Measurements from ENCODE around the gene TYK2. TPM values are rescaled to one million over a fixed set of nuclear protein-coding genes. Genes with fewer than 3 reads are reported as not detected.
A peak's percentile ranks its signal among the peaks of the same experiment; 100 is the strongest.

The TYK2 gene
- total and polyA plus RNA-seq, 2 experiments from 2014 or later = 60.4 to 85.5 TPM

- Histone ChIP-seq H4K20me1 (ENCODE audit: insufficient read depth) (no peaks in the 10 kb centered on the region), H3K27me3 (replicated peaks; ENCODE audit: insufficient read depth) (peaks cover 20% of the 10 kb centered on the region), H3F3A (ENCODE audit: insufficient read depth) (peaks cover 10% of the 10 kb centered on the region; the same call in 1 of the 2 replicates), H2AFZ (no peak overlapping the region), H3K27ac (no peak overlapping the region), H3K36me3 (ENCODE audit: low read depth) (no peaks in the 10 kb centered on the region), H3K9me3 (ENCODE audit: low read depth) (no peaks in the 10 kb centered on the region), H3K4me3 (no peak overlapping the region), H3K79me2 (ENCODE audit: insufficient read depth) (no peaks in the 10 kb centered on the region), H3K4me1 (ENCODE audit: insufficient read depth) (peaks cover 7% of the 10 kb centered on the region; the same call in 1 of the 2 replicates), H3K9me2 (ENCODE audit: insufficient read depth) (no peaks in the 10 kb centered on the region), H3K4me2 (ENCODE audit: unreplicated experiment) (no peak overlapping the region), H3K9ac (no peak overlapping the region)
- in situ Hi-C loops (cut with MboI) = no loop called here
- TF ChIP-seq EZH2 (IDR thresholded peaks at IDR 0.05; ENCODE audit: insufficient read depth, poor library complexity, severe bottlenecking) = no peak
- TF ChIP-seq EZH2phosphoT487 (IDR thresholded peaks at IDR 0.05; ENCODE audit: insufficient read depth, low read depth) = no peak
- no peak for DNase-seq
- WGBS, 2 experiments (ENCODE audit: low coverage in 1 of 2, low lambda C conversion rate in 2 of 2, missing lambda C conversion rate in 2 of 2) = 80 to 83% methylated on average over 3 of the region's 3 CpGs
These were observed 42.5 kb upstream of the TYK2 start for GRCh38 chr19:10422846-10423245.

- peaks cover 23% of the 10 kb centered on the region for H3K27me3 ChIP-seq (replicated peaks; ENCODE audit: insufficient read depth)
- H3K4me2 ChIP-seq (ENCODE audit: unreplicated experiment) = no peak overlapping the region
- 30 to 52% methylated on average over 4 of the region's 4 CpGs for WGBS, 2 experiments (ENCODE audit: low coverage in 1 of 2, low lambda C conversion rate in 2 of 2, missing lambda C conversion rate in 2 of 2)
- H3F3A ChIP-seq (ENCODE audit: insufficient read depth) = peaks cover 13% of the 10 kb centered on the region; the same call in 1 of the 2 replicates
- no peak for DNase-seq
- no peaks in the 10 kb centered on the region for H4K20me1 ChIP-seq (ENCODE audit: insufficient read depth)
- H2AFZ ChIP-seq = no peak overlapping the region
- no peak for TF ChIP-seq EZH2phosphoT487 (IDR thresholded peaks at IDR 0.05; ENCODE audit: insufficient read depth, low read depth)
- no peak for TF ChIP-seq EZH2 (IDR thresholded peaks at IDR 0.05; ENCODE audit: insufficient read depth, poor library complexity, severe bottlenecking)
- H3K79me2 ChIP-seq (ENCODE audit: insufficient read depth) = no peaks in the 10 kb centered on the region
- H3K4me3 ChIP-seq = no peak overlapping the region
- H3K9me2 ChIP-seq (ENCODE audit: insufficient read depth) = no peaks in the 10 kb centered on the region
- in situ Hi-C loops (cut with MboI) = no loop called here
- no peaks in the 10 kb centered on the region for H3K9me3 ChIP-seq (ENCODE audit: low read depth)
- H3K27ac ChIP-seq = no peak overlapping the region
- H3K4me1 ChIP-seq (ENCODE audit: insufficient read depth) = peaks cover 7% of the 10 kb centered on the region; the same call in 1 of the 2 replicates
- no peak overlapping the region for H3K9ac ChIP-seq
- no peaks in the 10 kb centered on the region for H3K36me3 ChIP-seq (ENCODE audit: low read depth)
These were observed 41.7 kb upstream of the TYK2 start for GRCh38 chr19:10422046-10422461.

DNA sequence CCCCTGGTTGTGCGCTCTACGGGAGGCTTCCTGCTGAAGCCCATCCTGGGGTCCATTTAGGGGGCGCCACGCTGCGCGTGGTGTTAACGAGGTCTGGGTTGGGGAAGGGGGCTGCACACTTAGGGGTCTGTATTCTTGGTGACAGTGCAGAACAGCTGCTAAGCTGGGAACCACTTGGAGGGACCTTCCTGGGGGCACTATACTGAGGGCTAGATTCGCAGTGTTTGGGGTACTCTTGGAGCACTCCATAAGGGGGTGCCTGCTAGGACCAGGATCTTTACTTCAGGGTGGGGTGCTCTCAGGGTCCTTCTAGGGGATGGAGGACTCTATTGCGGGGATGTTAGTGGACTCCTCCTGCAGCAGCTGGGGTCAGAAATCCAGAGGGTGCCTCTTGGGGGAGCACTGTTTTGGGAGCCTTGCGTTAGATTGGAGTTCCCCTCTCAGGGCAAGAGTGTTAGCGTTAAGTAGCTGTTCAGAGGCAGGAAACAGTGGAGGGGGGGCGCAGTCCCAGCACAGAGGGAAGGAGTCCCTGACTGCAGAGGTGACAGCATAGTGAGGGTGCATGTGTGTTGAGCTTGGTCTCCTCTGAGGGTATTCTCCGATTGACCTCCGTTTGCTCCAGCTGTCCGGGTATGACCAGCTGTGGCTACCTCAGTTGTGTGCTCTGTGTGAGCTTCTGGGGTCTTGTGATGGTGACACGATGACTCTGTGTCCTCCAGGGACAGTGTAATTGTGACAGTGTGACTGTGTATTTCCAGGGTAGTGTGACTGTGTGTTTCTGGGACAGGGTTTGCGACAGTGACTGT lies 41.1 kb upstream of the TYK2 start:
- no peak for DNase-seq
- Histone ChIP-seq H3K27me3 (replicated peaks; ENCODE audit: insufficient read depth) (peaks cover 23% of the 10 kb centered on the region), H3K4me3 (peak overlapping the region; percentile 59; the same call in 1 of the 2 replicates), H3K4me1 (ENCODE audit: insufficient read depth) (peaks cover 7% of the 10 kb centered on the region; the same call in 1 of the 2 replicates), H3K36me3 (ENCODE audit: low read depth) (no peaks in the 10 kb centered on the region), H3K79me2 (ENCODE audit: insufficient read depth) (no peaks in the 10 kb centered on the region), H2AFZ (no peak overlapping the region; the same call in 1 of the 2 replicates), H3K4me2 (ENCODE audit: unreplicated experiment) (peak overlapping the region; percentile 55), H3K9me3 (ENCODE audit: low read depth) (no peaks in the 10 kb centered on the region), H3K9ac (no peak overlapping the region), H3K27ac (no peak overlapping the region), H3F3A (ENCODE audit: insufficient read depth) (peaks cover 13% of the 10 kb centered on the region; the same call in 1 of the 2 replicates), H3K9me2 (ENCODE audit: insufficient read depth) (no peaks in the 10 kb centered on the region), H4K20me1 (ENCODE audit: insufficient read depth) (no peaks in the 10 kb centered on the region)
- in situ Hi-C loops (cut with MboI) = no loop called here
- 20 to 26% methylated on average over 17 of the region's 17 CpGs for WGBS, 2 experiments (ENCODE audit: low coverage in 1 of 2, low lambda C conversion rate in 2 of 2, missing lambda C conversion rate in 2 of 2)
- TF ChIP-seq EZH2 (IDR thresholded peaks at IDR 0.05; ENCODE audit: insufficient read depth, poor library complexity, severe bottlenecking) = no peak
- TF ChIP-seq EZH2phosphoT487 (IDR thresholded peaks at IDR 0.05; ENCODE audit: insufficient read depth, low read depth) = no peak

DNA sequence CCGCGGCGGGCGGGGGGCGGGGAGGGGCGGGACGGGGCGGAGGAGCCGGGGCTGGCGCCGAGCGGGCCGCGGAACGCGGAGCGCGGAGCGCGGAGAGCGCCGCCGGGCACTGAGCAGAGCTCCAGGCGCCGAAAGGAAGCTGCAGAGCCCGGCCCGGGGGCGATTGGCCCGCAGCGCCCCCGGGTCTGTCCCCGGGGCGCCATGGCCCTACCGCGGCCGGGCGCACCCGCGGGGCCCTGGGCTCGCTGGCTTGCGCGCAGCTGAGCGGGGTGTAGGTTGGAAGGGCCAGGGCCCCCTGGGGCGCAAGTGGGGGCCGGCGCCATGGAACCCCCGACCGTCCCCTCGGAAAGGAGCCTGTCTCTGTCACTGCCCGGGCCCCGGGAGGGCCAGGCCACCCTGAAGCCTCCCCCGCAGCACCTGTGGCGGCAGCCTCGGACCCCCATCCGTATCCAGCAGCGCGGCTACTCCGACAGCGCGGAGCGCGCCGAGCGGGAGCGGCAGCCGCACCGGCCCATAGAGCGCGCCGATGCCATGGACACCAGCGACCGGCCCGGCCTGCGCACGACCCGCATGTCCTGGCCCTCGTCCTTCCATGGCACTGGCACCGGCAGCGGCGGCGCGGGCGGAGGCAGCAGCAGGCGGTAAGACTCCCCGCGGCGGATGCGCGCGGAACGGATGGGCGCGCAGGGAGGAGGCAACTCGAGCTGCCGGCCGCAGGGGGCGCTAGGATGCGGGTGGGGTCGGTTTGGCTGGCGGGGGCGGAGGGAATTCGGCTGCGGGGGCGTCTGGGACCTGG lies 40.3 kb upstream of the TYK2 start, which contains the start of gene PDE4A:
PDE4A (plus strand) TSS at position 95 of the 796 bp plus-strand sequence; CDS start at position 322, 227 bp downstream.
- H3K4me2 ChIP-seq (ENCODE audit: unreplicated experiment) = peak within 1 kb of the TSS; percentile 73
- H3K27ac ChIP-seq = no peak within 1 kb of the TSS
- no peaks in the 10 kb centered on the region for H4K20me1 ChIP-seq (ENCODE audit: insufficient read depth)
- in situ Hi-C loops (cut with MboI) = no loop called here
- peak; percentile 68 for DNase-seq
- H3K9me2 ChIP-seq (ENCODE audit: insufficient read depth) = no peaks in the 10 kb centered on the region
- 3 to 4% methylated on average over 38 to 58 of the region's 104 CpGs for WGBS, 2 experiments (ENCODE audit: low coverage in 1 of 2, low lambda C conversion rate in 2 of 2, missing lambda C conversion rate in 2 of 2)
- peaks cover 7% of the 10 kb centered on the region; the same call in 1 of the 2 replicates for H3K4me1 ChIP-seq (ENCODE audit: insufficient read depth)
- H2AFZ ChIP-seq = peak within 1 kb of the TSS; percentile 44
- no peaks in the 10 kb centered on the region for H3K79me2 ChIP-seq (ENCODE audit: insufficient read depth)
- no peaks in the 10 kb centered on the region for H3K9me3 ChIP-seq (ENCODE audit: low read depth)
- peak within 1 kb of the TSS; percentile 61 for H3K4me3 ChIP-seq
- H3K36me3 ChIP-seq (ENCODE audit: low read depth) = no peaks in the 10 kb centered on the region
- TF ChIP-seq EZH2phosphoT487 (IDR thresholded peaks at IDR 0.05; ENCODE audit: insufficient read depth, low read depth) (no peak), EZH2 (IDR thresholded peaks at IDR 0.05; ENCODE audit: insufficient read depth, poor library complexity, severe bottlenecking) (no peak)
- peaks cover 23% of the 10 kb centered on the region for H3K27me3 ChIP-seq (replicated peaks; ENCODE audit: insufficient read depth)
- peak within 1 kb of the TSS; percentile 31; the same call in 1 of the 2 replicates for H3K9ac ChIP-seq
- H3F3A ChIP-seq (ENCODE audit: insufficient read depth) = peaks cover 18% of the 10 kb centered on the region; the same call in 1 of the 2 replicates
